Upper lobe of left lung (tissue), 4 donors: ENCODE data around the gene EPHB1.

Experiments
- CTCF ChIP-seq, 6 experiments: fragments of 450-650 bp in 4 of 6; fragments of 200-600 bp in 2 of 6; sonication (generic) in 2 of 6; IDR thresholded peaks; one replicate each; pipeline ENCODE4 v1.5.1; 2016 to 2019; ENCODE audit warnings: antibody characterized with exemption in 6 of 6
- EP300 ChIP-seq, 4 donors: sonication (generic); formaldehyde crosslinking; IDR thresholded peaks; one replicate each; pipeline ENCODE4 v1.5.1; 2017; ENCODE audit warnings: antibody characterized with exemption in 4 of 4, control low read depth in 2 of 4
- POLR2A ChIP-seq, 4 donors: fragments of 450-650 bp; IDR thresholded peaks; one replicate each; pipeline ENCODE4 v1.5.1; 2016 to 2017; ENCODE audit warnings: antibody characterized with exemption in 4 of 4, mild to moderate bottlenecking in 2 of 4
- POLR2AphosphoS5 ChIP-seq, 2 donors: sonication (generic); formaldehyde crosslinking; IDR thresholded peaks; one replicate each; pipeline ENCODE4 v1.5.1; 2017; ENCODE audit warnings: antibody characterized with exemption in 2 of 2

DNA sequence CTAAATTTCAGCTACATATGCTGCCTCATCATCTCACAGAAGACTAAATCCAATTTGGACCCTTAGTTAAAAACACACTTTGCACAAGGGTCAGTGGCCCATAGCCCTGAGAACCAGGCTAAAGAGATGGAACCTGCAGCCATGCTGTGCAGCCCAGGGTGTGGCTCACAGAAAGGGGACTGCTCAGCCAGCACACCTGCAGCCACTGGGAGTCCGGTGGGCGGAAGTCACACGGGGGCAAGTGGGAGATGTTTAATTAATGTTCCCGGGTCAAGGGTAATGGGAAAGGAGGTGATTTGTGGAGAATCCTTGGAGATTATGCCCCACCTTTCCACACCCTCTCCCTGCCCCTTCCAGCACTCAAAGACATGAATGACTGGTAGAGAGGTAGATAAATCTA, 467.4 kb downstream of the EPHB1 start:
- no peak for TF ChIP-seq CTCF (IDR thresholded peaks at IDR 0.05)
- TF ChIP-seq POLR2A (IDR thresholded peaks at IDR 0.05), result no peak
- no peak for TF ChIP-seq EP300 (IDR thresholded peaks at IDR 0.05)
- no peak for TF ChIP-seq POLR2AphosphoS5 (IDR thresholded peaks at IDR 0.05)
